Epithelial cell of esophagus (primary cell): ENCODE results near the gene OR5K4.

Source experiments
- DNase-seq: peaks from one replicate; pipeline ENCODE4 v3.0.0; 2010; ENCODE audit warnings: low read depth
- H3K4me3 ChIP-seq: 2 replicates; pipeline ENCODE4 v1.5.1; 2011; ENCODE audit warnings: mild to moderate bottlenecking, low read length, control low read depth
- CTCF ChIP-seq: IDR thresholded peaks from 2 replicates; pipeline ENCODE4 v1.5.1; 2011; ENCODE audit warnings: low read depth, mild to moderate bottlenecking, low read length, control low read depth, inconsistent platforms; ENCODE audit not compliant: insufficient read depth; ENCODE audit errors: missing control alignments

OR5K4 gene

GRCh38 chr3:98353554-98353953 is at the start of gene OR5K4:
OR5K4 (plus strand) TSS chr3:98353854; CDS start chr3:98353854, 0 bp downstream.
- H3K4me3 ChIP-seq = no peak within 1 kb of the TSS
- no peak for DNase-seq
- no peak for TF ChIP-seq CTCF

GRCh38 chr3:98322101-98322500 is 31.6 kb upstream of the OR5K4 start:
- no peak for DNase-seq
- H3K4me3 ChIP-seq = no peak overlapping the region
- no peak for TF ChIP-seq CTCF

- H3K4me3 ChIP-seq = no peak overlapping the region
- no peak for TF ChIP-seq CTCF
- no peak for DNase-seq
These were observed 31.0 kb upstream of the OR5K4 start for GRCh38 chr3:98322686-98323085.

- no peak for TF ChIP-seq CTCF
- no peak overlapping the region for H3K4me3 ChIP-seq
- no peak for DNase-seq
These were observed 30.2 kb upstream of the OR5K4 start for GRCh38 chr3:98323425-98323824.

GRCh38 chr3:98325055-98325454 is 28.6 kb upstream of the OR5K4 start:
- DNase-seq = peak; percentile 29
- no peak overlapping the region for H3K4me3 ChIP-seq
- TF ChIP-seq CTCF = no peak

- H3K4me3 ChIP-seq = no peak overlapping the region
- no peak for TF ChIP-seq CTCF
- DNase-seq = no peak
These were observed 27.4 kb upstream of the OR5K4 start for GRCh38 chr3:98326105-98326893.

- no peak overlapping the region for H3K4me3 ChIP-seq
- DNase-seq = no peak
- TF ChIP-seq CTCF = no peak
These were observed 26.7 kb upstream of the OR5K4 start for GRCh38 chr3:98326945-98327344.
